Right atrium auricular region (tissue), 2 donors: ENCODE data around the gene PPP2R5B. TPM values are rescaled to one million over a fixed set of nuclear protein-coding genes. Genes with fewer than 3 reads are reported as not detected.

Experiments used
- DNase-seq: peaks from one replicate; pipeline ENCODE4 v3.0.0-alpha.2; 2019; ENCODE audit warnings: low spot score
- H3K27ac ChIP-seq, 2 donors: fragments of 200-600 bp; sonication (generic); 1 replicate in 1 of 2; 2 replicates in 1 of 2; pipeline ENCODE4 v1.5.1; 2016 to 2019
- H3K27me3 ChIP-seq, 2 donors: fragments of 200-600 bp; sonication (generic); one replicate each; pipeline versions ENCODE4 v1.5.1 to v1.6.0; 2017 to 2019
- H3K36me3 ChIP-seq: fragments of 200-600 bp; sonication (generic); one replicate; pipeline ENCODE4 v1.5.1; 2016
- H3K4me1 ChIP-seq, 2 donors: fragments of 200-600 bp; sonication (generic); one replicate each; pipeline versions ENCODE4 v1.5.1 to v1.6.0; 2017 to 2019
- H3K4me3 ChIP-seq, 2 donors: fragments of 200-600 bp; sonication (generic); 1 replicate in 1 of 2; 2 replicates in 1 of 2; pipeline ENCODE4 v1.5.1; 2017 to 2019; ENCODE audit warnings: mild to moderate bottlenecking in 1 of 2, moderate library complexity in 1 of 2
- H3K9me3 ChIP-seq, 2 donors: fragments of 200-600 bp; sonication (generic); one replicate each; pipeline ENCODE4 v1.5.1; 2019
- CTCF ChIP-seq, 2 donors: fragments of 200-600 bp; sonication (generic); IDR thresholded peaks; one replicate each; pipeline ENCODE4 v1.5.1; 2019; ENCODE audit warnings: antibody characterized with exemption in 2 of 2
- total RNA-seq, 2 donors: library from RNA; depleted of rRNA; stranded (reverse); fragments of >200 nt; gene quantifications; one replicate each; pipeline ENCODE4 v1.1.0, GENCODE V29; 2016

PPP2R5B gene
- total RNA-seq, 2 donors from 2014 or later: 21.5 to 23.0 TPM

DNA sequence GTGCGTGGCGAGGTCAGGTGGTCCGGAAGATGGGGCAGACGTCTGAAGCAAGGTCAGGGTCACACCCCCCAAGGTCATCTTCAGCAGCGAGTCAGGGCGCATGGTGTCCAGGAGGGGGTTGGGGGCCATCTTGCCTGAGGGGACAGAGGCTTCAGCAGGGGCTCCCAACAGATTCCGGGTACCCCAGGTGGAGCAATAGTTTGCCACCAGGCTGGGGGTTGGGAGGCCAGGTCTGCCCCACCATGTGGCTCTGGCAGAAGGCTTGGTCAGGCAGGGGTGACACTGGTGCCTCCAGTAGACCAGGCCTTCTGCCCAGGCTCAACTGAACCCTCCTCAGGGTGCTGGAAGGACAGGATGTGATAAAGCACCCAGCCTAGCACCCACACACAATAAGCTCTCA is 13.3 kb upstream of the PPP2R5B start:
- no peak for TF ChIP-seq CTCF (IDR thresholded peaks at IDR 0.05)
- H3K27ac ChIP-seq: no peak overlapping the region
- no peaks in the 10 kb centered on the region for H3K27me3 ChIP-seq
- no peaks in the 10 kb centered on the region for H3K9me3 ChIP-seq
- peaks cover 78% of the 10 kb centered on the region for H3K36me3 ChIP-seq
- DNase-seq: no peak
- no peak overlapping the region for H3K4me3 ChIP-seq
- peaks cover 0 to 11% of the 10 kb centered on the region in 2 donors for H3K4me1 ChIP-seq

DNA sequence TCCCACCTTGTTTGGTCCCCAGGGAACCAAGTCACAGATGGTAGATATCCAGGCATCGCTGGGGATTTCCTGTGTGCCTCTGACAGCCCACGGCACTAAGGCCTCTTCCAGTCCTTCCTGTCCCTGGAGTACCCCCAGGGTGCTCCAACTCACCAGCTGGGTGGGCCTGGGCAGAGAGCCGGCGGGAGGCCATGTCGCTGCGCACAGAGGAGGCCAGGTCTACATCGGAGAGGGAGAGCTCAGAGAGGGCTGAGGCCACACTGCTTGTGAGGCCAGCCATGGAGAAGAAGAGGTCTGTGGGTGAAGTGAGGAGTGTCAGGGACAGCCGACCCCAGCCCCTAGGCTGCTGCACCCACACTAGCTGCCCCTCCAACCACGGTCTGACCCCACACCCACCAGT is 12.8 kb upstream of the PPP2R5B start:
- Histone ChIP-seq H3K27me3 (no peaks in the 10 kb centered on the region), H3K36me3 (peaks cover 73% of the 10 kb centered on the region), H3K4me3 (no peak overlapping the region), H3K9me3 (no peaks in the 10 kb centered on the region), H3K27ac (no peak overlapping the region), H3K4me1 (peaks cover 0 to 16% of the 10 kb centered on the region in 2 donors)
- no peak for TF ChIP-seq CTCF (IDR thresholded peaks at IDR 0.05)
- DNase-seq: no peak

- no peak for DNase-seq
- Histone ChIP-seq H3K4me1 (peaks cover 0 to 22% of the 10 kb centered on the region in 2 donors), H3K4me3 (no peak overlapping the region), H3K27me3 (no peaks in the 10 kb centered on the region), H3K27ac (no peak overlapping the region), H3K9me3 (no peaks in the 10 kb centered on the region), H3K36me3 (peaks cover 57% of the 10 kb centered on the region)
- TF ChIP-seq CTCF (IDR thresholded peaks at IDR 0.05): no peak
Observed at GRCh38 chr11:64913171-64913727, 11.2 kb upstream of the PPP2R5B start.

DNA sequence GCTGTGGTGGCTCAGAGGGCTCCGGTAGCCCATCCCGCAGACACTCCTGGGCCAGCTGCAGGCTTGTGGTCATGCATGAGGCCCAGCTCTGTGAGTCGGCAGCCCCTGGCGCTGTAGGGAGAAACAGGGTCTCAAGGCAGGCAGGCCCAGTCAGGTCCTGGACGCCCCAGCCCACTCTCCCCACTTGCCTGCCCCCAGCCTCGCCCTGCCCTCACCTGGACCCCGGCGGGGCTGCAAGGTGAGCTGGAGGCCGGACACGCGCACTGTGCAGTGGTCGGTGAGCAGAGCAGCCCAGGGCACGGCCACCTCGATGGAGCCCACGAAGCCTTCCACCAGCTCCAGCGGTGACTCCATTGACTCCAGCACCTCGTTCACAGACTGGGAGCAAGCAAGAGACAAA is 10.4 kb upstream of the PPP2R5B start:
- Histone ChIP-seq H3K36me3 (peaks cover 48% of the 10 kb centered on the region), H3K4me3 (no peak overlapping the region), H3K27ac (no peak overlapping the region), H3K27me3 (no peaks in the 10 kb centered on the region), H3K9me3 (no peaks in the 10 kb centered on the region), H3K4me1 (peaks cover 0 to 27% of the 10 kb centered on the region in 2 donors)
- DNase-seq: no peak
- no peak for TF ChIP-seq CTCF (IDR thresholded peaks at IDR 0.05)

DNA sequence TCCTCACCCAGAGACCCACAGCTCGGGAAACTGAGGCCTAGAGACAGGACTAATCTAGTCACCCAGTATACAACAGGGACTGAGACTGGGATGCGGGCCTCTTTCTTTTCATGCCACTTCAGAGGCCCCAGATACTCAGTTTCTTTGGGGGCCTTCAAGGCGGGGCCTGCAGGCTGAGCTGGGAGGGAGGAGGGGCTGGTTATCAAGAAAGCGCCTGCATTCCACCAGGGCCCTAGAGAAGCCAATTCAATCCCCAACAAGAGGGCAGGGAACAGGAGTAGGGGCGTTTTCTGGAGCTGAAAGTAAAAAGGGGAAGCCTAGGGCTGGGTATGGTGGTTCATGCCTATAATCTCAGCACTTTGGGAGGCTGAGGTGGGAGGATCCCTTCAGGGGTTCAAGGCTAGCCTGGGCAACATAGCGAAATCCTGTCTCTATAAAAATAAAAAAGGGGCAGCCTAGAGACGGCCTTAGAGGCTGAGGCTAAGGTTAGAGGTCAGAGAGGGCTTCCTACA is 9.1 kb upstream of the PPP2R5B start:
- peak overlapping the region in 1 of 2 donors; percentile 80 for H3K27ac ChIP-seq
- TF ChIP-seq CTCF (IDR thresholded peaks at IDR 0.05): no peak
- peaks cover 0 to 34% of the 10 kb centered on the region in 2 donors for H3K4me1 ChIP-seq
- peak overlapping the region in 1 of 2 donors; percentile 84 for H3K4me3 ChIP-seq
- H3K27me3 ChIP-seq: no peaks in the 10 kb centered on the region
- DNase-seq: no peak
- peaks cover 35% of the 10 kb centered on the region for H3K36me3 ChIP-seq
- H3K9me3 ChIP-seq: no peaks in the 10 kb centered on the region
